GM19468 (cell line): ENCODE measurements around the gene GNPTAB.
A peak's percentile ranks its signal among the peaks of the same experiment; 100 is the strongest.
"Not testable (repeated sequence)": the region's sequence is repeated elsewhere in the genome, so short reads cannot be mapped to it uniquely, and the experiment has no call there.

Source experiments
- ATAC-seq: cut with Tn5 transposase; IDR thresholded peaks from one replicate; pipeline ENCODE4 v1.9.1; 2021; ENCODE audit warnings: mild to moderate bottlenecking, moderate library complexity, moderate number of reproducible peaks; ENCODE audit not compliant: unreplicated experiment; ENCODE audit errors: extremely low read depth

Gene GNPTAB

GRCh38 chr12:101854747-101855146, 24.0 kb upstream of the GNPTAB start:
- no peak for ATAC-seq

DNA sequence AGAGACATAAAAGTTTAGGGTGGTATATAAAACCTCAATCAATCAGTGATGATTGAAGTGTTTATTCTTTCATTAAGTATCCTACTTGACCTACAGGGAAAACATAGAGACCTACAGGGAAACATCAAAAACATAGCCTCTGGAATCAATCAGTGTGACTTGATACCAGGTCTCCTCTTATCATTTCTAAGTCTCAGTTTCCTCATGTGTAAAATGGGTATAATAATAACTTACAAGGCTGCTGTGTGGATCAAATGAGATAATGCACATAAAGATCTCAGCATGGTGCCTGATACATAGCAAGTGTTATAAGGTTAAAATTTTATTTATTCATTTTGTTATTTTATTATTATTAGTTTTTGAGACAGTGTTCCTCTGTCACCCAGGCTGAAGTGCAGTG, 22.2 kb upstream of the GNPTAB start:
- no peak for ATAC-seq

DNA sequence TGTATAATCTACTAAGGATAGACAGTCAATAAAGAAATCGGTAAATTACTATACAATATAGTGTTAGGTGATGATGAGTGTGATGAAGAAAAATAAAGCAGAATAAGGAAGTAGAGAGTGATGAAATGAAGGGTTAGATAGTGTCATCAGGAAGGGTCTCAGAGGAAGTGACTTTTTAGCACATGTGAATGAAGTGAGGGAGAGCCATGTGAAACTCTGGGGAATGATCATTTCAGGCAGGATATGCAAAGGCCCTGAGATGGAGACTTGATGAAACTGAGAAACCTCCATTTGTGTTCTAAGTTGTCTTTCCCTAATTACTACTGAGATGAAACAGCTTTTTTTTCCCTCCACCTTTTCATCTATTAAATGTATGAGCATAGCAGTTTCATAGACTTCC, 19.4 kb upstream of the GNPTAB start:
- ATAC-seq: no peak

DNA sequence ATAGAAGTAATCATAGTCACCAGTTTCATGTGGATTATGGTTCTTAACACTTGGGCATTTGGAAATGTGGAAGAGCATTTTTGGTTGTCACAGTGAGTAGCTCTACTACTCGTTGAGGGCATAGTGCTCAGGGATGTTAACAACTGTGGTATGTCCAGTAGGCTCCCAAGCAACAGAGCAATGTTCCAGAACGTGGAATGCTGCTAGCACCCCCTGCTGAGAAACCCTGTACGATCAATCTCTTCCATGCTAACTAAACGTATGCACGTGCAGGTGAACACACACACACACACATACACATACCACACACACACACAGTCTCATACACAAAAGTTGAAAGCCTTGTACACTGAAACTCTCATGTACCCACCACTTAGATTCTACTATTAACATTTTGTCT, 16.6 kb upstream of the GNPTAB start:
- no peak for ATAC-seq

GRCh38 chr12:101845137-101845711, 14.5 kb upstream of the GNPTAB start:
- no peak for ATAC-seq

GRCh38 chr12:101841069-101841468, 10.3 kb upstream of the GNPTAB start:
- no peak for ATAC-seq

- no peak for ATAC-seq
Observed at GRCh38 chr12:101839324-101840283, 8.8 kb upstream of the GNPTAB start.

GRCh38 chr12:101838628-101839323, 8.0 kb upstream of the GNPTAB start:
- ATAC-seq: peak; percentile 37

- ATAC-seq: no peak
Observed at GRCh38 chr12:101832030-101832429, 1.3 kb upstream of the GNPTAB start.

- no peak for ATAC-seq
Observed at GRCh38 chr12:101829639-101830366, 956 bp downstream of the GNPTAB start.

DNA sequence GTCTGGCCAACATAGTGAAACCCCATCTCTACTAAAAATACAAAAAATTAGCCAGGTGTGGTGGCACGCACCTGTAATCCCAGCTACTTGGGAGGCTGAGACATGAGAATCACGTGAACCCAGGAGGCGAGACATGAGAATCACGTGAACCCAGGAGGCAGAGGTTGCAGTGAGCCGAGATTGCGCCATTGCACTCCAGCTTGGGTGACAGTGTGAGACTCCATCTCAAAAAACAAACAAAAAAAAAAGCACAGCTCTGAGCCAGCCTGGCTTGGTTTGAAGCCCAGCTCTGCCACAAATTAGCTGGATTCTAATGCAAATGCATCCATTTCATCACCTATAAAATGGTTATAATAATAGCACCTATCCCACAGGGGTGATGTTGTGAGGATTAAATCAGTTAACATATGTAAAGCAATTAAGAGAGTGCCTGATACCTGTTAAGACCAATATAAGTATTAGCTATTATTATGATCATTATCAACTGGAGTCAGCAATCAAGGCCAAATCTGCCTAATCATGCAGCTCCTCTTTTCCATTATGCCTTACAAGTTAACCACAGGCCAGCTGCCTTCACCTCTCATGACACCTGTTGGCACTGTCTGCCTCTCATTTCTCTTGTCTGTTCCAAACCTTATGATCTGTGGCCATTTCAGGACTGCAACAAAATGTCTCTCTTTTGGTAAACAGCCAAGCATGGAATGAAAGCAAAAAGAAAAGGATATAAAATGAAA, 2.1 kb downstream of the GNPTAB start:
- ATAC-seq: no peak

- ATAC-seq: no peak
Observed at GRCh38 chr12:101826766-101827368, 3.9 kb downstream of the GNPTAB start.

- no peak for ATAC-seq
Observed at GRCh38 chr12:101824831-101825230, 5.9 kb downstream of the GNPTAB start.

- peak; percentile 78 for ATAC-seq
Observed at GRCh38 chr12:101823891-101824290, 6.9 kb downstream of the GNPTAB start.

DNA sequence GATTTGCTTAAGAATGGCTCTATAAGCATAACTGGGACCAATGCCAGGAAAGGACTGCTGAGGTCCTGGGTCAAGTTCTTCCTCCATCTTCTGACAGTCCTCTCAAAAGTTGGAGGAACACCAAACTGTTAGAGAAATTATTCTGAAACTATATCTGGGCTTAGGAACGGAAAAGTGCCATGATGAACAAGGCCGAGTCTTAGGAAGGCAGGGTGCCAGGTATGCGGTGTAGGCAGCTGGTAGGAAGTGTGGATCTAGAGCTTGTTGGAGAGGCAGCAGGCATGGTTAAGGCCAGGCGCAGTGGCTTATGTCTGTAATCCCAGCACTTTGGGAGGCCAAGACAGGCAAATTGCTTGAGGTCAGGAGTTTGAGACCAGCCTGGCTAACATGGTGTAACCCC, 7.7 kb downstream of the GNPTAB start:
- ATAC-seq: no peak

GRCh38 chr12:101819467-101819866, 11.3 kb downstream of the GNPTAB start:
- no peak for ATAC-seq

DNA sequence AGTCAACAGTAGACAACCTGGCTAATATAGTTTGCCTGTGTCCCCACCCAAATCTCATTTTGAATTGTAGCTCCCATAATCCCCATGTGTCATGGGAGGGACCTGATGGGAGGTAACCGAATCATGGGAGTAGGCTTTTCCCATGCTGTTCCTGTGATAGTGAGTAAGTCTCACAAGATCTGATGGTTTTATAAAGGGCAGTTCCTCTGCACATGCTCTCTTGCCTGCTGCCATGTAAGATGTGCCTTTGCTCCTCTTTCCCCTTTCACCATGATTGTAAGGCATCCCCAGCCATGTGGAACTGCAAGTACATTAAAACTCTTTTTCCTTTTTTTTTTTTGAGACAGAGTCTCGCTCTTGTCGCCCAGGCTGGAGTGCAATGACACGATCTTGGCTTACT, 12.1 kb downstream of the GNPTAB start:
- ATAC-seq: not testable (repeated sequence)

- ATAC-seq: no peak
Observed at GRCh38 chr12:101813117-101813516, 17.6 kb downstream of the GNPTAB start.

GRCh38 chr12:101812716-101813115, 18.0 kb downstream of the GNPTAB start:
- not testable (repeated sequence) for ATAC-seq
